Tibial nerve (tissue), 4 donors: ENCODE results near the gene RAP1B.

Experiments
- EP300 ChIP-seq, 2 donors: sonication (generic); formaldehyde crosslinking; IDR thresholded peaks; one replicate each; pipeline ENCODE4 v1.6.1; 2017; ENCODE audit warnings: antibody characterized with exemption in 2 of 2, mild to moderate bottlenecking in 1 of 2
- POLR2A ChIP-seq, 2 donors: fragments of 450-650 bp; IDR thresholded peaks; one replicate each; pipeline ENCODE4 v1.6.1; 2017; ENCODE audit warnings: antibody characterized with exemption in 2 of 2, mild to moderate bottlenecking in 2 of 2, moderate library complexity in 2 of 2
- TF ChIP-seq, protein P1 (sequence below), 5 experiments: fragments of 200-600 bp in 3 of 5; fragments of 450-650 bp in 2 of 5; sonication (generic) in 3 of 5; IDR thresholded peaks; one replicate each; pipeline ENCODE4 v1.5.1; 2016 to 2019; ENCODE audit warnings: antibody characterized with exemption in 5 of 5, mild to moderate bottlenecking in 3 of 5, moderate library complexity in 2 of 5

DNA sequence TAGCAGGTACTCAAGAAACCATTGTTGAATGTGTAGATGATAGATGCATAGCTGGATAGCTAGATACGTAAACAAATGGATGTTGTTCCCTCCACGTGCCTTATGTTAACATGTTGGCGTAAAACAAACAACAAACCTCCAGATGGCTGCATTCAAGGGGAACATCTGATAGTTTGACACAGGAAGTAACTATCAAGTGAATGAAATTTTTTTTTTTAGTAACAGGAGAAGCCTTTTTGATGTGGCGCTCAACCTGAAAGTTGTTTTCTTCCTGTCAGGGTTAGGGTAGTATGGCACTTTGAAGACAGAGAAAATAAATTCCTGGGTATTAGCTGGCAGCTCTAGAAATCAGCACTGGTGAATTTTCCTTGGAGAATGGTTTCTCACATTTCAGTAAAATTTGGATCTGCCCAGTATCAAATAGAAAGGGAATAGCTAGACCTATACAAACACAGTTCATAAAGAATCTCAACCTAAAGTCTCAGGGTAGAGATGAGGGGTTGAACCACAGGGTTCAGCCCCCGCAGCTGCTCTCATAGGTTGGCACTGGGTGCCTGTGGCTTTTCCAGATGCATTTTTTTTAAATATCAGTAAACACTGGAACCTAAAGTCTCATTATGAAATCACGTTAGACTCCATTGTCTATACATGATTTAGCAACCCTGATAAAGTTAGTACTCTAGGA lies 18.8 kb upstream of the RAP1B start:
- TF ChIP-seq, protein P1, sequence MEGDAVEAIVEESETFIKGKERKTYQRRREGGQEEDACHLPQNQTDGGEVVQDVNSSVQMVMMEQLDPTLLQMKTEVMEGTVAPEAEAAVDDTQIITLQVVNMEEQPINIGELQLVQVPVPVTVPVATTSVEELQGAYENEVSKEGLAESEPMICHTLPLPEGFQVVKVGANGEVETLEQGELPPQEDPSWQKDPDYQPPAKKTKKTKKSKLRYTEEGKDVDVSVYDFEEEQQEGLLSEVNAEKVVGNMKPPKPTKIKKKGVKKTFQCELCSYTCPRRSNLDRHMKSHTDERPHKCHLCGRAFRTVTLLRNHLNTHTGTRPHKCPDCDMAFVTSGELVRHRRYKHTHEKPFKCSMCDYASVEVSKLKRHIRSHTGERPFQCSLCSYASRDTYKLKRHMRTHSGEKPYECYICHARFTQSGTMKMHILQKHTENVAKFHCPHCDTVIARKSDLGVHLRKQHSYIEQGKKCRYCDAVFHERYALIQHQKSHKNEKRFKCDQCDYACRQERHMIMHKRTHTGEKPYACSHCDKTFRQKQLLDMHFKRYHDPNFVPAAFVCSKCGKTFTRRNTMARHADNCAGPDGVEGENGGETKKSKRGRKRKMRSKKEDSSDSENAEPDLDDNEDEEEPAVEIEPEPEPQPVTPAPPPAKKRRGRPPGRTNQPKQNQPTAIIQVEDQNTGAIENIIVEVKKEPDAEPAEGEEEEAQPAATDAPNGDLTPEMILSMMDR (IDR thresholded peaks at IDR 0.05), result no peak
- TF ChIP-seq EP300 (IDR thresholded peaks at IDR 0.05) (no peak), POLR2A (IDR thresholded peaks at IDR 0.05) (no peak)
